Trophoblast cell (in vitro differentiated cells and primary cell): ENCODE measurements around the gene IST1. TPM values are rescaled to one million over a fixed set of nuclear protein-coding genes. Genes with fewer than 3 reads are reported as not detected.

ENCODE experiments used
- DNase-seq, 2 donors: peaks; one replicate each; pipeline ENCODE4 v3.0.0-alpha.2; 2016
- H2AFZ ChIP-seq: 2 replicates; pipeline ENCODE4 v1.6.1; 2013; ENCODE audit warnings: low read length, moderate library complexity, mild to moderate bottlenecking; ENCODE audit not compliant: insufficient read depth, poor library complexity
- H2AK5ac ChIP-seq: 2 replicates; pipeline ENCODE4 v1.6.1; 2013; ENCODE audit warnings: mild to moderate bottlenecking, low read length
- H2BK120ac ChIP-seq: 2 replicates; pipeline ENCODE4 v1.6.1; 2013; ENCODE audit warnings: low read length, mild to moderate bottlenecking, moderate library complexity; ENCODE audit not compliant: insufficient read depth, poor library complexity
- H2BK12ac ChIP-seq: 2 replicates; pipeline ENCODE4 v1.6.1; 2013; ENCODE audit warnings: mild to moderate bottlenecking, low read length, moderate library complexity
- H2BK5ac ChIP-seq: 2 replicates; pipeline ENCODE4 v1.6.1; 2013; ENCODE audit warnings: low read length, low read depth, moderate library complexity, mild to moderate bottlenecking; ENCODE audit not compliant: poor library complexity
- H3K14ac ChIP-seq: 2 replicates; pipeline ENCODE4 v1.6.1; 2013; ENCODE audit warnings: mild to moderate bottlenecking, low read length
- H3K18ac ChIP-seq: 2 replicates; pipeline ENCODE4 v1.6.1; 2013; ENCODE audit warnings: mild to moderate bottlenecking, low read length
- H3K23ac ChIP-seq: 2 replicates; pipeline ENCODE4 v1.6.1; 2013; ENCODE audit warnings: low read length
- H3K27ac ChIP-seq: 2 replicates; pipeline ENCODE4 v1.5.1; 2013; ENCODE audit warnings: low read depth, mild to moderate bottlenecking, inconsistent platforms, low read length, moderate library complexity
- H3K27me3 ChIP-seq: 2 replicates; pipeline ENCODE4 v1.6.1; 2013; ENCODE audit warnings: inconsistent platforms, mild to moderate bottlenecking, low read length, moderate library complexity; ENCODE audit not compliant: insufficient read depth
- H3K36me3 ChIP-seq, 2 experiments: 1 replicate in 1 of 2; 2 replicates in 1 of 2; pipeline ENCODE4 v1.6.1; 2013; ENCODE audit warnings: low read length in 2 of 2, mild to moderate bottlenecking in 2 of 2, moderate library complexity in 1 of 2; ENCODE audit not compliant: insufficient read depth in 2 of 2, control insufficient read depth in 1 of 2
- H3K4ac ChIP-seq: 2 replicates; pipeline ENCODE4 v1.6.1; 2013; ENCODE audit warnings: low read depth, mild to moderate bottlenecking, low read length, moderate library complexity
- H3K4me1 ChIP-seq, 2 experiments: 1 replicate in 1 of 2; 2 replicates in 1 of 2; pipeline ENCODE4 v1.6.1; 2013; ENCODE audit warnings: low read length in 2 of 2, mild to moderate bottlenecking in 2 of 2, moderate library complexity in 1 of 2; ENCODE audit not compliant: insufficient read depth in 2 of 2, control insufficient read depth in 1 of 2
- H3K4me2 ChIP-seq: 2 replicates; pipeline ENCODE4 v1.6.1; 2013; ENCODE audit warnings: inconsistent platforms, mild to moderate bottlenecking, low read length, moderate library complexity
- H3K4me3 ChIP-seq: 2 replicates; pipeline ENCODE4 v1.5.1; 2013; ENCODE audit warnings: mild to moderate bottlenecking, low read depth, low read length, inconsistent platforms
- H3K79me1 ChIP-seq: one replicate; pipeline ENCODE4 v1.6.1; 2013; ENCODE audit warnings: low read length
- H3K79me2 ChIP-seq: 2 replicates; pipeline ENCODE4 v1.6.1; 2013; ENCODE audit warnings: low read length, mild to moderate bottlenecking; ENCODE audit not compliant: control insufficient read depth, insufficient read depth, poor library complexity
- H3K9ac ChIP-seq: 2 replicates; pipeline ENCODE4 v1.6.1; 2013; ENCODE audit warnings: mild to moderate bottlenecking, low read length
- H3K9me3 ChIP-seq: 2 replicates; pipeline ENCODE4 v1.6.1; 2013; ENCODE audit warnings: low read depth, mild to moderate bottlenecking, control low read depth, inconsistent platforms, low read length; ENCODE audit not compliant: insufficient read depth
- H4K12ac ChIP-seq: 2 replicates; pipeline ENCODE4 v1.6.1; 2013; ENCODE audit warnings: low read depth, mild to moderate bottlenecking, low read length, moderate library complexity
- H4K8ac ChIP-seq: 2 replicates; pipeline ENCODE4 v1.6.1; 2013; ENCODE audit warnings: low read depth, mild to moderate bottlenecking, low read length, moderate library complexity
- H4K91ac ChIP-seq: one replicate; pipeline ENCODE4 v1.6.1; 2013; ENCODE audit warnings: low read depth, mild to moderate bottlenecking, low read length, moderate library complexity
- WGBS: extraction: QIAGEN DNeasy Blood & Tissue Kit; methylation state at CpG from one replicate; pipeline ENCODE4 v1.1.7; 2013; ENCODE audit warnings: missing lambda C conversion rate; ENCODE audit not compliant: insufficient read length, insufficient coverage; ENCODE audit errors: extremely low coverage; 5-methylcytosine and 5-hydroxymethylcytosine counted together
- polyA plus RNA-seq: library from polyadenylated mRNA; stranded (reverse); fragments of 200-250 nt; gene quantifications from 2 replicates; pipeline ENCODE4 v1.2.3, GENCODE V29; 2013

Gene IST1
- 130 and 131 TPM in 2 replicates for polyA plus RNA-seq

GRCh38 chr16:71894921-71895678 lies at the start of gene IST1:
Gene IST1, plus strand, starts transcription at chr16:71895531. Its CDS starts 20,110 bp downstream, at chr16:71915641.
- peak; percentile 98 to 99 for DNase-seq
- no CpG with 5 or more reads among the region's 67 CpGs for WGBS

GRCh38 chr16:71845639-71846430 lies 49.5 kb upstream of the IST1 start, which contains the start of gene ATXN1L:
Gene ATXN1L, plus strand, starts transcription at chr16:71845976. Its CDS starts 3,765 bp downstream, at chr16:71849741.
- H3K36me3 ChIP-seq = peaks cover 18 to 25% of the 10 kb centered on the region in 2 experiments
- H4K91ac ChIP-seq = peak within 1 kb of the TSS; percentile 95
- peak within 1 kb of the TSS; percentile 97 for H4K8ac ChIP-seq
- H2AK5ac ChIP-seq = peak within 1 kb of the TSS; percentile 81
- DNase-seq = peak; percentile 83 to 97
- no peaks in the 10 kb centered on the region for H3K27me3 ChIP-seq
- peaks cover 12% of the 10 kb centered on the region for H3K79me2 ChIP-seq
- peak within 1 kb of the TSS; percentile 96 for H3K4me2 ChIP-seq
- peak within 1 kb of the TSS; percentile 96 for H3K4ac ChIP-seq
- H2AFZ ChIP-seq = peak within 1 kb of the TSS; percentile 88
- H2BK5ac ChIP-seq = peak within 1 kb of the TSS; percentile 67
- WGBS = no CpG with 5 or more reads among the region's 62 CpGs
- H3K4me3 ChIP-seq = peak within 1 kb of the TSS; percentile 97
- peak within 1 kb of the TSS; percentile 96 for H3K14ac ChIP-seq
- peaks cover 0 to 5% of the 10 kb centered on the region in 2 experiments for H3K4me1 ChIP-seq
- no peak within 1 kb of the TSS for H2BK12ac ChIP-seq
- no peak within 1 kb of the TSS for H3K27ac ChIP-seq
- peak within 1 kb of the TSS; percentile 82 for H3K18ac ChIP-seq
- H3K23ac ChIP-seq = no peak within 1 kb of the TSS
- peak within 1 kb of the TSS; percentile 85 for H2BK120ac ChIP-seq
- no peaks in the 10 kb centered on the region for H3K9me3 ChIP-seq
- peak within 1 kb of the TSS; percentile 77 for H3K9ac ChIP-seq
- H3K79me1 ChIP-seq = peaks cover 8% of the 10 kb centered on the region
- peak within 1 kb of the TSS; percentile 97 for H4K12ac ChIP-seq

More at GRCh38 chr16:71894921-71895678, at the start of gene IST1:
- Histone ChIP-seq H4K91ac (peak within 1 kb of the TSS; percentile 98), H3K4me2 (peak within 1 kb of the TSS; percentile 91), H2BK5ac (peak within 1 kb of the TSS; percentile 90), H3K18ac (peak within 1 kb of the TSS; percentile 96), H3K9ac (peak within 1 kb of the TSS; percentile 84), H4K12ac (peak within 1 kb of the TSS; percentile 87), H3K4ac (peak within 1 kb of the TSS; percentile 100), H2BK12ac (no peak within 1 kb of the TSS), H2AFZ (peak within 1 kb of the TSS; percentile 86), H2AK5ac (peak within 1 kb of the TSS; percentile 88), H3K23ac (no peak within 1 kb of the TSS), H3K14ac (peak within 1 kb of the TSS; percentile 96), H3K79me2 (peaks cover 33% of the 10 kb centered on the region), H3K27me3 (no peaks in the 10 kb centered on the region), H3K4me1 (peaks cover 2 to 4% of the 10 kb centered on the region in 2 experiments), H4K8ac (peak within 1 kb of the TSS; percentile 92), H2BK120ac (peak within 1 kb of the TSS; percentile 75), H3K4me3 (peak within 1 kb of the TSS; percentile 92), H3K36me3 (peaks cover 0 to 2% of the 10 kb centered on the region in 2 experiments), H3K27ac (peak within 1 kb of the TSS; percentile 98), H3K9me3 (no peaks in the 10 kb centered on the region), H3K79me1 (peaks cover 16% of the 10 kb centered on the region)

- Histone ChIP-seq H3K4ac (peak overlapping the region; percentile 96), H2AK5ac (no peak overlapping the region), H3K4me3 (peak overlapping the region; percentile 97), H4K8ac (peak overlapping the region; percentile 96), H3K36me3 (peaks cover 24 to 31% of the 10 kb centered on the region in 2 experiments), H2AFZ (peak overlapping the region; percentile 37), H3K9me3 (no peaks in the 10 kb centered on the region), H3K18ac (no peak overlapping the region), H3K79me1 (peaks cover 8% of the 10 kb centered on the region), H2BK120ac (no peak overlapping the region), H3K27ac (no peak overlapping the region), H3K4me2 (peak overlapping the region; percentile 90), H2BK5ac (no peak overlapping the region), H4K91ac (peak overlapping the region; percentile 83), H4K12ac (no peak overlapping the region), H3K4me1 (peaks cover 0 to 5% of the 10 kb centered on the region in 2 experiments), H3K23ac (no peak overlapping the region), H3K27me3 (no peaks in the 10 kb centered on the region), H3K79me2 (peaks cover 12% of the 10 kb centered on the region), H3K14ac (peak overlapping the region; percentile 87), H3K9ac (peak overlapping the region; percentile 77), H2BK12ac (no peak overlapping the region)
- DNase-seq = no peak
- no CpG with 5 or more reads among the region's 20 CpGs for WGBS
Measured at GRCh38 chr16:71846431-71846830, 48.9 kb upstream of the IST1 start.

GRCh38 chr16:71847096-71847495 lies 48.2 kb upstream of the IST1 start:
- no peak overlapping the region for H4K12ac ChIP-seq
- H2AFZ ChIP-seq = no peak overlapping the region
- no peaks in the 10 kb centered on the region for H3K9me3 ChIP-seq
- H2BK5ac ChIP-seq = no peak overlapping the region
- peak overlapping the region; percentile 90 for H3K4me2 ChIP-seq
- no peak overlapping the region for H4K91ac ChIP-seq
- H3K9ac ChIP-seq = peak overlapping the region; percentile 55
- no peak overlapping the region for H2AK5ac ChIP-seq
- peaks cover 8% of the 10 kb centered on the region for H3K79me1 ChIP-seq
- H3K36me3 ChIP-seq = peaks cover 29 to 36% of the 10 kb centered on the region in 2 experiments
- no peak overlapping the region for H2BK12ac ChIP-seq
- peak overlapping the region; percentile 96 for H3K4ac ChIP-seq
- peaks cover 12% of the 10 kb centered on the region for H3K79me2 ChIP-seq
- no peak for DNase-seq
- H3K27me3 ChIP-seq = no peaks in the 10 kb centered on the region
- peaks cover 0 to 5% of the 10 kb centered on the region in 2 experiments for H3K4me1 ChIP-seq
- no peak overlapping the region for H3K18ac ChIP-seq
- H3K27ac ChIP-seq = no peak overlapping the region
- no peak overlapping the region for H4K8ac ChIP-seq
- H3K4me3 ChIP-seq = no peak overlapping the region
- no peak overlapping the region for H3K14ac ChIP-seq
- no CpG with 5 or more reads among the region's 3 CpGs for WGBS
- H2BK120ac ChIP-seq = no peak overlapping the region
- no peak overlapping the region for H3K23ac ChIP-seq
